Duodenal mucosa (tissue), 2 donors: ENCODE measurements around the gene PES1.
A peak's percentile ranks its signal among the peaks of the same experiment; 100 is the strongest.
"Not testable (repeated sequence)": the region's sequence is repeated elsewhere in the genome, so short reads cannot be mapped to it uniquely, and the experiment has no call there.

Source experiments
- H3K27ac ChIP-seq: one replicate; pipeline ENCODE4 v1.7.0; 2013; ENCODE audit warnings: low read depth, low read length
- H3K27me3 ChIP-seq, 2 donors: one replicate each; pipeline ENCODE4 v1.7.0; 2013; ENCODE audit warnings: low read length in 2 of 2, control low read depth in 1 of 2; ENCODE audit not compliant: insufficient read depth in 2 of 2, control insufficient read depth in 1 of 2
- H3K36me3 ChIP-seq, 2 donors: one replicate each; pipeline ENCODE4 v1.7.0; 2013; ENCODE audit warnings: low read length in 2 of 2, control low read depth in 1 of 2; ENCODE audit not compliant: insufficient read depth in 2 of 2, control insufficient read depth in 1 of 2
- H3K4me1 ChIP-seq, 2 donors: one replicate each; pipeline ENCODE4 v1.7.0; 2013; ENCODE audit warnings: low read length in 2 of 2, control low read depth in 1 of 2; ENCODE audit not compliant: insufficient read depth in 2 of 2, control insufficient read depth in 1 of 2
- H3K4me3 ChIP-seq, 2 donors: one replicate each; pipeline ENCODE4 v1.7.0; 2013; ENCODE audit warnings: low read length in 2 of 2, low read depth in 1 of 2
- H3K9ac ChIP-seq, 2 donors: one replicate each; pipeline ENCODE4 v1.7.0; 2013; ENCODE audit warnings: low read length in 2 of 2, low read depth in 1 of 2
- H3K9me3 ChIP-seq, 2 donors: one replicate each; pipeline ENCODE4 v1.7.0; 2013; ENCODE audit warnings: low read length in 2 of 2, control low read depth in 1 of 2; ENCODE audit not compliant: control insufficient read depth in 1 of 2

Gene PES1

DNA sequence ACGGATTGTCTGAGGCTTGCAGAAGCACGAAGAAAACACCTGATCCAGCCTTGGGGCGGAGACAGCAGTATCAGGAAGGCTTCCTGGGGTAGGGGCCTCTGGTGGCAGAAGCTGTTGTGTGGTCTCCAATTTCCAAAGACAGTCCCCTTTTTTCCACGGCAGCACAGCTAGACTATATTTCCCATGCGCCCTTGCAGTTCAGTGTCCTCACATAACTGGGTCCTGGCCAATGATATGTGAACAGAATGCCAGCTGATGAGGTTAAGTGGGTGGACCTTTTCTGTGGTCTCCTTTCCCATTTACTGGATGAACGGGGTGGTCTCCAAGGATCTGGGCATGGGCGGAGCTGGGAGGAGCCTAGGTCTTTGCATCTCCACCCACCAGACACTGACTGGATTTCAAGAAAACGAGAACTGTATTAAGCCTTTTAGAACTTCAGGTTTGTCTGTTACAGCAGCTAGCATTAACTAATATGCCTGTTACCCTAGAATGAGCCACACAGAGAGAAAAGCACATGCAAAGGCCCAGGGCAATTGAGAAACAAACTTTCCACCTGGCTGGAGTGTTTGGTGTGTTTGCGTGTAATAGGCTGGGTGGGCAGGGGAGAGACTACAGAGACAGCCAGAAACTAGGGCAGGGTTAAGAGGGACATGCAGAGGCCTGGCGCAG is 23.4 kb downstream of the PES1 start:
- Histone ChIP-seq H3K9ac (no peak overlapping the region), H3K36me3 (no peaks in the 10 kb centered on the region)

DNA sequence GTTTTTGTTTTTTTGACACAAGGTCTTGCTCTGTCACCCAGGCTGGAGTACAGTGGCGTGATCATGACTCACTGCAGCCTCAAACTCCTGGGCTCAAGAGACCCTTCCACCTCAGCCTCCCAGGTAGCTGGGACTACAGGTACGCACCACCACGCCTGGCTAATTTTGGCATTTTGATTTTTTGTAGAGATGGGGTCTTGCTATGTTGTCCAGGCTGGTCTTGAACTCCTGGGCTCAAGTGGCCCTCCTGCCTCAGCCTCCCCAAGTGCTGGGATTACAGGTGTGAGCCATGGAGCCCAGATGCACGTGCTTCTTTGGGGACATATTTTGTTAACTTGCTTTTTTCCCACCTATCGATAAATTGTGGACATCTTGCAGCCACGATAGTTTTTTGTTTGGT is 24.4 kb downstream of the PES1 start:
- not testable (repeated sequence) for H3K27ac ChIP-seq, H3K9ac ChIP-seq, H3K4me3 ChIP-seq, H3K36me3 ChIP-seq, H3K9me3 ChIP-seq, H3K27me3 ChIP-seq
- peaks cover 17 to 20% of the 10 kb centered on the region in 2 donors for H3K4me1 ChIP-seq

More for the DNA sequence above, 23.4 kb downstream of the PES1 start:
- Histone ChIP-seq H3K4me3 (no peak overlapping the region), H3K27me3 (no peaks in the 10 kb centered on the region), H3K4me1 (peaks cover 27 to 30% of the 10 kb centered on the region in 2 donors), H3K9me3 (no peaks in the 10 kb centered on the region), H3K27ac (no peak overlapping the region)

DNA sequence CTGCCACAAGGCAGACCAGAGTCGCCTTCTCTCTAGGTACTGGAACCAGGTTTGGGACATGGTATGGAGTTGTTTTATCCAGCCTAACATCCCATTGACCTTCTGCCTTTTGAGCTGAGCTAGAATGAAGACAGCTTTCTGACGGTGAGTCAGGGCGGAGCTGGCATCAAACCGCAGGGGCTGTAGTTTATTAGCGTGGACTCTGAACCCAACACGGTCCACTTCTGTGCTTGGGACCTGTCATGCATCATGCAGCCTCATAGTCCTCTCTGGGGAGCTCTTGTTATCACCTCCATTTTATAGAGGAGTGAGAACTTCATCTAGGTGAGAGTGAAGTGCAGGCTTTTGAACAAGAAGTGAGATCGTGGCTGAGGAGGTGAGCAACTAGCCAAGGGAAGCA is 25.6 kb downstream of the PES1 start:
- peaks cover 16% of the 10 kb centered on the region in 2 donors for H3K4me1 ChIP-seq
- H3K36me3 ChIP-seq, result no peaks in the 10 kb centered on the region
- H3K9me3 ChIP-seq, result no peaks in the 10 kb centered on the region
- H3K27me3 ChIP-seq, result no peaks in the 10 kb centered on the region
- peak overlapping the region in 1 of 2 donors; percentile 48 for H3K9ac ChIP-seq
- H3K4me3 ChIP-seq, result no peak overlapping the region
- H3K27ac ChIP-seq, result peak overlapping the region; percentile 42

GRCh38 chr22:30565341-30565740 is 26.4 kb downstream of the PES1 start:
- Histone ChIP-seq H3K9me3 (no peaks in the 10 kb centered on the region), H3K4me3 (no peak overlapping the region), H3K36me3 (no peaks in the 10 kb centered on the region), H3K9ac (peak overlapping the region in 1 of 2 donors; percentile 48), H3K27me3 (no peaks in the 10 kb centered on the region), H3K27ac (no peak overlapping the region), H3K4me1 (peaks cover 14 to 16% of the 10 kb centered on the region in 2 donors)

GRCh38 chr22:30564761-30565119 is 27.0 kb downstream of the PES1 start:
- no peaks in the 10 kb centered on the region for H3K27me3 ChIP-seq
- no peak overlapping the region for H3K27ac ChIP-seq
- no peak overlapping the region for H3K9ac ChIP-seq
- no peak overlapping the region for H3K4me3 ChIP-seq
- no peaks in the 10 kb centered on the region for H3K9me3 ChIP-seq
- no peaks in the 10 kb centered on the region for H3K36me3 ChIP-seq
- peaks cover 14 to 16% of the 10 kb centered on the region in 2 donors for H3K4me1 ChIP-seq

DNA sequence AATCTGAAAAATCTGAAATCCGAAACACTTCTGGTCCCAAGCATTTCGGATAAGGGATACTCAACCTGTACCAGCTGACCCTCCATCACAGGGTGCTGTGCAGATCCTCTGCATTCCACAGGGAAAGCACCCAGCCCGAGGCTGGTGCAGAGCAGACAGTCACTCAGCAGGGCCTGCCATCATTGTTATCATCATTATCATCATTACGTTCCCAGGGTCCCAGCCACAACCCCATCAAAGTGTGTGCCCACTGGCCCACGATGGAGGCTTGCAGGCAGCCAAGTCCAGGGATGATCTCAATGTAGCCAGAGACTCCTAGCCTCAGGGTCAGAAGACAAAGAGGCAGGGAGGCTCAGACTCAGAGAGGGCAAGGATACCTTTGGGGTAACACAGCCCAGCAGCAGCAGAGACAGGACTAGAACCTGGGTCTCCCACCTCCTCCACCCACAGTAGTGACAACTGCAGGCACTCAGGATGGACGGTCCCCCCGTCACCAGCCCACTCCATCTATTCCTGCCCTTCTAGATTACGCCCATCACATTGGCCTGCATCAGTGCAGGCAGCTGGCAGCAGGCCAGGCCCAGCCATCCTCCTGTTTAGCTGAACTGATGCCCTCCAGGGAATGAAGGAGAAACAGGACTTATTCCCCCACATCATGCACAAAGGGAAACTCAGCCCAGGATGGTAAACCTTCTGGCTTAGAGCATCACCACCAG is 27.5 kb downstream of the PES1 start:
- Histone ChIP-seq H3K4me3 (no peak overlapping the region), H3K27me3 (no peaks in the 10 kb centered on the region), H3K27ac (no peak overlapping the region), H3K9me3 (no peaks in the 10 kb centered on the region), H3K4me1 (peaks cover 14 to 16% of the 10 kb centered on the region in 2 donors), H3K9ac (no peak overlapping the region), H3K36me3 (no peaks in the 10 kb centered on the region)

DNA sequence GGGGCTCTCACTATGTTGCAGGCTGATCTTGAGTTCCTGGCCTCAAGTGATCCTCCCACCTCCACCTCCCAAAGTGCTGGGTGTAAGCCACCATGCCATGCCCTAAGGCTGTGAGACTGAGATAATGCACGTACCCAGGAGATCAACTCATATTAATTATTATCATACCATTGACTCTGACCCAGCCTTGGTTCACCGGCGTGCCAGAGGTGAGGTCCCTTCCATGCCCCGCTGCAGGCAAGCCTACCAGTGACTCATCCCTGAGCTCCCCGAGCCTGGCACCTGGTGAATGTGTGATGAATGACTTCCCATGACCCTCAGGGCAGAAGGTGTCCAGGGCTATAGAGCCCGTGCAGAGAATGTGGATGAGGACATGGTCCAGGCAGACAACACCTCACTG is 29.3 kb downstream of the PES1 start:
- Histone ChIP-seq H3K27me3 (no peaks in the 10 kb centered on the region), H3K9me3 (no peaks in the 10 kb centered on the region), H3K27ac (no peak overlapping the region), H3K4me1 (peaks cover 14 to 16% of the 10 kb centered on the region in 2 donors), H3K4me3 (no peak overlapping the region), H3K36me3 (no peaks in the 10 kb centered on the region), H3K9ac (no peak overlapping the region)

GRCh38 chr22:30561402-30562189 is 30.1 kb downstream of the PES1 start:
- Histone ChIP-seq H3K36me3 (no peaks in the 10 kb centered on the region), H3K9me3 (no peaks in the 10 kb centered on the region), H3K4me1 (peaks cover 14 to 16% of the 10 kb centered on the region in 2 donors), H3K27ac (no peak overlapping the region), H3K9ac (no peak overlapping the region), H3K27me3 (no peaks in the 10 kb centered on the region), H3K4me3 (no peak overlapping the region)

DNA sequence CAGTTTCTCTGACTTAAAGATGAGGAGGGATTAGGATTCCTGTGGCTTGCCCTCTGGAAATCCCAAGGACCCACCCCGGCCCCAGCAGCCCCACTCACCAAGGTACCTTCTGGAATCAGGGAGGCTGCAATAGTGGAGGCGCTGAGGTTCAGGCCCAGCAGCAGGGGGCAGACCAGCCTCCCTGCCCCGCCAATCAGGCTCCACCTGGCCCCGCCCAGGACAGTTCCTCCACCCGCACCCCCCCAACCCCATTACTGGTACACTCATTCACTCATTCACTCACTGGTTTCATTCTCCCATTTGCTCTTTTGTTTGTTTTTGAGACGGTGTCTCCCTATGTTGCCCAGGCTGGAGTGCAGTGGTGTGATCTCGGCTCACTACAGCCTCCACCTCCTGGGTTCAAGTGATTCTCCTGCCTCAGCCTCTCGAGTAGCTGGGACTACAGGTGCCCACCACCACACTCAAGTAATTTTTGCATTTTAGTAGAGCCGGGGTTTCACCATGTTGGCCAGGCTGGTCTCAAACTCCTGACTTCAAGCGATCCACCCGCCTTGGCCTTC is 31.0 kb downstream of the PES1 start:
- H3K9me3 ChIP-seq, H3K36me3 ChIP-seq, H3K27ac ChIP-seq, H3K4me3 ChIP-seq, H3K9ac ChIP-seq, H3K27me3 ChIP-seq: not testable (repeated sequence)
- peaks cover 11 to 13% of the 10 kb centered on the region in 2 donors for H3K4me1 ChIP-seq

DNA sequence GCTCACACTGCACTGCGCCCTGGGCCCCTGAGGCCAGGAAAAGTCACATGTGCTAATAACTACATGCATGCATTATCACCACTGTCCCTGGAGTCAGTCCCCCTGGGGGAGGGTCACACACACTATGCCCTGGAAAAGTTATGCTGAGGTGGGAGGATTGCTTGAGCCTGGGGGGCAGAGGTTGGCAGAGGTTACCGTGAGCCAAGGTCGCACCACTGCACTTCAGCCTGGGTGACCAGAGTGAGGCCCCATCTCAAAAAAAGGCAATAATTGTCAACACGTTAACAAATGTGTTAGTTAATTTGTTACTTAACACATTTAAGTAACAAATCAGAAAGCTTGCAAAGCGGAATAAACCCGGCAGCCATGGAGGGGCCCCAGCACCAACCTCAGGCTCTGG is 31.8 kb downstream of the PES1 start:
- Histone ChIP-seq H3K36me3 (peaks cover 0 to 9% of the 10 kb centered on the region in 2 donors), H3K27me3 (no peaks in the 10 kb centered on the region), H3K9ac (no peak overlapping the region), H3K9me3 (no peaks in the 10 kb centered on the region), H3K4me3 (no peak overlapping the region), H3K27ac (no peak overlapping the region), H3K4me1 (peaks cover 4 to 5% of the 10 kb centered on the region in 2 donors)
